ENCODE measurements around the gene NFATC2.

DNA sequence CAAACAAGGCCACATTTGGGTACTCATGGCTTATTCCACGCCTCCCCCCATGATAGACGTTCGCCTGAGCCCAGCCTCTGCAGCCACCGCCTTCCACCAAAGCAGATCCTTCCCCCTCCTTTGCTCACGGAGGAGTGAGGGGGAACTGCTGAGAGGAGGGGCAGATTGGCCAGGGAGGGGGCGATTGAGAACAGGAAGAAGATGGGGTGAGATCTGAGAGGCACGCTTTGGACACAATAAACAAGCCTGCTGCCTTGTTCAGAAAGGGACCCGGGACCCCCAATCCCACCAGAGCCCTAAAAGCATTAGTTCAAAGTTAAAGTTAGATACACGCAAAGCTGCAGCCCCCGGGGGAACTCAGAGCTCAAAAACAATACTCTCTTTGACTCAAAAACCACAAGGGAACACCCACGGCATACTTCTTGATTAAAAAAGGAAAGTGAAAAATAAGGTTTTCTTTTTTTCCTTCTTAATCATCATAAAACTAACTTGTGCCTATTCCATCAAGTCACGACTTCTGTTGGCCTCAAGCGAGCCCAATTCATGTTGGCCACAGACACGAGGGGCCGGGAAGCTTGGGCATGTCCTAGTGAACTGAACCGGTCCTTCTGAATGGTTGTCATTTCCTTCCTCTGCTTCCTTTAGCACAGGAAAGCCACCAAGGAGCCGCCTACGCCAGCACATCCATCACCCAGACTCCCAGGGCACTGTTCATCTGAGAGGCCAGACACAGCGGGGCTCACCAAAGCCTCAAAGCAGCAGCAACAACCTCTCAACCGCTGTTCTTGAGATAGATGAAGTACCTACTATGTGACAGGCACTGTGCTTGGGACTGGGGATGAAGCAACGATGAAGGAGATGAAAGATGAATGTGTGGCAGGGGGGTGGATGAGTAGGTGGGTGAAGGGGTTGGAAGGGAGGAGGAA is 44.7 kb downstream of the NFATC2 start:
- TF ChIP-seq, protein P1, sequence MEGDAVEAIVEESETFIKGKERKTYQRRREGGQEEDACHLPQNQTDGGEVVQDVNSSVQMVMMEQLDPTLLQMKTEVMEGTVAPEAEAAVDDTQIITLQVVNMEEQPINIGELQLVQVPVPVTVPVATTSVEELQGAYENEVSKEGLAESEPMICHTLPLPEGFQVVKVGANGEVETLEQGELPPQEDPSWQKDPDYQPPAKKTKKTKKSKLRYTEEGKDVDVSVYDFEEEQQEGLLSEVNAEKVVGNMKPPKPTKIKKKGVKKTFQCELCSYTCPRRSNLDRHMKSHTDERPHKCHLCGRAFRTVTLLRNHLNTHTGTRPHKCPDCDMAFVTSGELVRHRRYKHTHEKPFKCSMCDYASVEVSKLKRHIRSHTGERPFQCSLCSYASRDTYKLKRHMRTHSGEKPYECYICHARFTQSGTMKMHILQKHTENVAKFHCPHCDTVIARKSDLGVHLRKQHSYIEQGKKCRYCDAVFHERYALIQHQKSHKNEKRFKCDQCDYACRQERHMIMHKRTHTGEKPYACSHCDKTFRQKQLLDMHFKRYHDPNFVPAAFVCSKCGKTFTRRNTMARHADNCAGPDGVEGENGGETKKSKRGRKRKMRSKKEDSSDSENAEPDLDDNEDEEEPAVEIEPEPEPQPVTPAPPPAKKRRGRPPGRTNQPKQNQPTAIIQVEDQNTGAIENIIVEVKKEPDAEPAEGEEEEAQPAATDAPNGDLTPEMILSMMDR (IDR thresholded peaks at IDR 0.05; ENCODE audit: low read depth, low read length): no peak
- no peak for TF ChIP-seq EZH2phosphoT487 (IDR thresholded peaks at IDR 0.05; ENCODE audit: low read depth)

All from OCI-LY3 (cell line).